Sigmoid colon (tissue), 7 donors: ENCODE data around the gene CHID1. TPM values are rescaled to one million over a fixed set of nuclear protein-coding genes. Genes with fewer than 3 reads are reported as not detected.

Experiments
- DNase-seq: peaks from one replicate; pipeline ENCODE4 v3.0.0-alpha.2; 2019
- H3K27ac ChIP-seq, 4 donors: fragments of 200-600 bp; sonication (generic); one replicate each; pipeline ENCODE4 v1.5.1; 2016 to 2019; ENCODE audit warnings: mild to moderate bottlenecking in 1 of 4
- H3K27me3 ChIP-seq, 3 donors: fragments of 200-600 bp; sonication (generic); one replicate each; pipeline ENCODE4 v1.5.1; 2019; ENCODE audit warnings: mild to moderate bottlenecking in 1 of 3
- H3K36me3 ChIP-seq, 4 donors: fragments of 200-600 bp; sonication (generic); one replicate each; pipeline ENCODE4 v1.5.1; 2016 to 2019
- H3K4me1 ChIP-seq, 4 donors: fragments of 200-600 bp; sonication (generic); one replicate each; pipeline ENCODE4 v1.5.1; 2017 to 2019
- H3K4me3 ChIP-seq, 4 donors: fragments of 200-600 bp; sonication (generic); one replicate each; pipeline ENCODE4 v1.5.1; 2017 to 2019; ENCODE audit warnings: mild to moderate bottlenecking in 2 of 4, moderate library complexity in 1 of 4
- H3K9me3 ChIP-seq, 4 donors: fragments of 200-600 bp in 3 of 4; sonication (generic) in 3 of 4; one replicate each; pipeline versions ENCODE4 v1.5.1 to v1.6.1; 2013 to 2019
- CTCF ChIP-seq, 4 experiments: fragments of 450-650 bp in 3 of 4; fragments of 200-600 bp in 1 of 4; IDR thresholded peaks; one replicate each; pipeline ENCODE4 v1.5.1; 2016 to 2019; ENCODE audit warnings: antibody characterized with exemption in 4 of 4, mild to moderate bottlenecking in 3 of 4, moderate library complexity in 2 of 4
- EP300 ChIP-seq, 4 donors: sonication (generic); formaldehyde crosslinking; IDR thresholded peaks; one replicate each; pipeline ENCODE4 v1.6.1; 2017; ENCODE audit warnings: antibody characterized with exemption in 4 of 4
- POLR2A ChIP-seq, 2 donors: fragments of 450-650 bp; IDR thresholded peaks; one replicate each; pipeline ENCODE4 v1.6.1; 2016; ENCODE audit warnings: antibody characterized with exemption in 2 of 2, mild to moderate bottlenecking in 2 of 2, moderate library complexity in 2 of 2
- POLR2AphosphoS5 ChIP-seq, 4 donors: sonication (generic); formaldehyde crosslinking; IDR thresholded peaks; one replicate each; pipeline ENCODE4 v1.6.1; 2017; ENCODE audit warnings: antibody characterized with exemption in 4 of 4
- WGBS, 2 donors: extraction: QIAGEN DNeasy Blood & Tissue Kit; methylation state at CpG; one replicate each; pipeline ENCODE4 v1.1.7; 2013; 5-methylcytosine and 5-hydroxymethylcytosine counted together
- intact Hi-C: fragments of 100-400 bp; cut with DNase I; formaldehyde crosslinking; loops from one replicate; pipeline ENCODE4 v1.15.1; 2023
- polyA plus RNA-seq, 3 donors: library from polyadenylated mRNA; stranded (reverse); fragments of 200-250 nt; gene quantifications; one replicate each; pipeline ENCODE4 v1.2.3, GENCODE V29; 2013
- total RNA-seq, 4 donors: library from RNA; depleted of rRNA; stranded (reverse); fragments of >200 nt; gene quantifications; one replicate each; pipeline ENCODE4 v1.1.0, GENCODE V29; 2016
- donor health status: healthy with polysubstance abuse.
- donor health status: Bipolar disorder and iron deficiency.
- donor health status: healthy.

Gene CHID1
- total and polyA plus RNA-seq, 7 donors, result 16.9 to 52.3 (median 47.1) TPM

- Histone ChIP-seq H3K27ac (peak overlapping the region in 3 of 4 donors; percentile 27 to 55 (median 42)), H3K9me3 (no peaks in the 10 kb centered on the region), H3K4me1 (peaks cover 0 to 27% (median 21%) of the 10 kb centered on the region in 4 donors), H3K4me3 (no peak overlapping the region), H3K27me3 (no peaks in the 10 kb centered on the region), H3K36me3 (no peaks in the 10 kb centered on the region)
- intact Hi-C loops, result loop anchor here (5.0 kb wide), 1 partner anchor 67 kb away; no protein-coding TSS in a partner anchor
- WGBS, 2 donors, result 72 to 77% methylated on average over 5 of the region's 5 CpGs
- no peak for TF ChIP-seq EP300 (IDR thresholded peaks at IDR 0.05)
- no peak for TF ChIP-seq POLR2A (IDR thresholded peaks at IDR 0.05)
- TF ChIP-seq CTCF (IDR thresholded peaks at IDR 0.05), result no peak
- TF ChIP-seq POLR2AphosphoS5 (IDR thresholded peaks at IDR 0.05), result no peak
- no peak for DNase-seq
Measured at GRCh38 chr11:914204-914603, 3.6 kb upstream of the CHID1 start.

- 90 to 95% methylated on average over 4 of the region's 4 CpGs for WGBS, 2 donors
- TF ChIP-seq POLR2A (IDR thresholded peaks at IDR 0.05) (no peak), CTCF (IDR thresholded peaks at IDR 0.05) (no peak), EP300 (IDR thresholded peaks at IDR 0.05) (no peak), POLR2AphosphoS5 (IDR thresholded peaks at IDR 0.05) (no peak)
- DNase-seq, result no peak
- intact Hi-C loops, result loop anchor here (5.0 kb wide), 1 partner anchor 66 kb away; no protein-coding TSS in a partner anchor
- Histone ChIP-seq H3K4me3 (no peak overlapping the region), H3K27me3 (no peaks in the 10 kb centered on the region), H3K27ac (peak overlapping the region in 1 of 4 donors; percentile 39), H3K4me1 (peaks cover 0 to 27% (median 18%) of the 10 kb centered on the region in 4 donors), H3K9me3 (no peaks in the 10 kb centered on the region), H3K36me3 (no peaks in the 10 kb centered on the region)
Measured at GRCh38 chr11:913043-913442, 2.4 kb upstream of the CHID1 start.

- Histone ChIP-seq H3K4me3 (no peak overlapping the region), H3K36me3 (no peaks in the 10 kb centered on the region), H3K27me3 (no peaks in the 10 kb centered on the region), H3K27ac (peak overlapping the region in 1 of 4 donors; percentile 91), H3K4me1 (peaks cover 0 to 27% (median 18%) of the 10 kb centered on the region in 4 donors), H3K9me3 (no peaks in the 10 kb centered on the region)
- intact Hi-C loops, result loop anchor here (5.0 kb wide), 1 partner anchor 65 kb away; no protein-coding TSS in a partner anchor
- WGBS, 2 donors, result 94 to 95% methylated on average over 14 of the region's 14 CpGs
- TF ChIP-seq POLR2A (IDR thresholded peaks at IDR 0.05) (no peak), EP300 (IDR thresholded peaks at IDR 0.05) (no peak), POLR2AphosphoS5 (IDR thresholded peaks at IDR 0.05) (no peak), CTCF (IDR thresholded peaks at IDR 0.05) (no peak)
- DNase-seq, result no peak
Measured at GRCh38 chr11:912266-912665, 1.7 kb upstream of the CHID1 start.

- peaks cover 0 to 27% (median 18%) of the 10 kb centered on the region in 4 donors for H3K4me1 ChIP-seq
- intact Hi-C loops, result loop anchor here (2.0 to 5.0 kb wide), 2 partner anchors 13 to 65 kb away; partner anchors contain the start of gene AP2A2
- 95 to 96% methylated on average over 11 of the region's 11 CpGs for WGBS, 2 donors
- DNase-seq, result no peak
- TF ChIP-seq POLR2A (IDR thresholded peaks at IDR 0.05) (no peak), CTCF (IDR thresholded peaks at IDR 0.05) (no peak), POLR2AphosphoS5 (IDR thresholded peaks at IDR 0.05) (no peak), EP300 (IDR thresholded peaks at IDR 0.05) (no peak)
- H3K36me3 ChIP-seq, result no peaks in the 10 kb centered on the region
- no peaks in the 10 kb centered on the region for H3K27me3 ChIP-seq
- H3K4me3 ChIP-seq, result peak overlapping the region in 2 of 4 donors; percentile 73 to 93
- H3K9me3 ChIP-seq, result no peaks in the 10 kb centered on the region
- H3K27ac ChIP-seq, result peak overlapping the region; percentile 91 to 96 (median 94)
Measured at GRCh38 chr11:911890-912219, 1.2 kb upstream of the CHID1 start.
